ENCODE measurements around the gene PSIP1. TPM values are rescaled to one million over a fixed set of nuclear protein-coding genes. Genes with fewer than 3 reads are reported as not detected.

PSIP1 gene
- total and polyA plus RNA-seq, 11 donors: 15.9 to 29.1 (median 20.9) TPM

DNA sequence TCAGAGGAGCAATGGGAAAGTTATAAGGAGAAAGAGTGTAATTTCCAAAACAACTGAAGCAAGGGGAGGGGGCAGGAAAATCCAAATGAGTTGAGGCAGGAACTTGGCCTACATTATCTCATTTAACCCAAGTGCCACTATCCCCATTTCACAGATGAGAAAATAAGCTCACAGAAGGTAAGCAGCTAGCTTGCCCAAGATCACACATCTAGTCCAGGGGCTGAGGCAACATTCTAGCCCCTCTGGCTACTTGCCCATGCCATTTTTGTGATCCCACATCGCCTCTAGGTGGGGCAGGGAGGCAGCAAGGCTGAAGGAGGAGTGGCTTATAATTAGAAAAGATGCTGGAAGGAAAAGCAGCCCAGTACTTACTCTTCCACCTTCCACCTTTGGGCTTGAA, 2.6 kb upstream of the PSIP1 start:
- Histone ChIP-seq H3K9me3 (no peaks in the 10 kb centered on the region), H3K4me1 (peaks cover 0 to 26% (median 17%) of the 10 kb centered on the region in 12 donors), H3K27ac (no peak overlapping the region), H3K27me3 (no peaks in the 10 kb centered on the region), H3K4me3 (no peak overlapping the region), H3K36me3 (peaks cover 0 to 5% (median 0%) of the 10 kb centered on the region in 9 donors)
- no peak for ATAC-seq
- 52 to 66% (median 63%) methylated on average over 1 of the region's 1 CpG for WGBS, 4 donors
- DNase-seq: no peak
- intact Hi-C loops (cut with DNase I): loop anchor here in 3 of 10 donors (5.0 to 10.0 kb wide), 2 partner anchors 39 to 89 kb away; partner anchors contain the start of genes CCDC171 (in 2 of the 3) and SNAPC3 (in 1 of the 3)
- TF ChIP-seq, protein P1, sequence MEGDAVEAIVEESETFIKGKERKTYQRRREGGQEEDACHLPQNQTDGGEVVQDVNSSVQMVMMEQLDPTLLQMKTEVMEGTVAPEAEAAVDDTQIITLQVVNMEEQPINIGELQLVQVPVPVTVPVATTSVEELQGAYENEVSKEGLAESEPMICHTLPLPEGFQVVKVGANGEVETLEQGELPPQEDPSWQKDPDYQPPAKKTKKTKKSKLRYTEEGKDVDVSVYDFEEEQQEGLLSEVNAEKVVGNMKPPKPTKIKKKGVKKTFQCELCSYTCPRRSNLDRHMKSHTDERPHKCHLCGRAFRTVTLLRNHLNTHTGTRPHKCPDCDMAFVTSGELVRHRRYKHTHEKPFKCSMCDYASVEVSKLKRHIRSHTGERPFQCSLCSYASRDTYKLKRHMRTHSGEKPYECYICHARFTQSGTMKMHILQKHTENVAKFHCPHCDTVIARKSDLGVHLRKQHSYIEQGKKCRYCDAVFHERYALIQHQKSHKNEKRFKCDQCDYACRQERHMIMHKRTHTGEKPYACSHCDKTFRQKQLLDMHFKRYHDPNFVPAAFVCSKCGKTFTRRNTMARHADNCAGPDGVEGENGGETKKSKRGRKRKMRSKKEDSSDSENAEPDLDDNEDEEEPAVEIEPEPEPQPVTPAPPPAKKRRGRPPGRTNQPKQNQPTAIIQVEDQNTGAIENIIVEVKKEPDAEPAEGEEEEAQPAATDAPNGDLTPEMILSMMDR (IDR thresholded peaks at IDR 0.05): no peak
- TF ChIP-seq POLR2A (IDR thresholded peaks at IDR 0.05): no peak

DNA sequence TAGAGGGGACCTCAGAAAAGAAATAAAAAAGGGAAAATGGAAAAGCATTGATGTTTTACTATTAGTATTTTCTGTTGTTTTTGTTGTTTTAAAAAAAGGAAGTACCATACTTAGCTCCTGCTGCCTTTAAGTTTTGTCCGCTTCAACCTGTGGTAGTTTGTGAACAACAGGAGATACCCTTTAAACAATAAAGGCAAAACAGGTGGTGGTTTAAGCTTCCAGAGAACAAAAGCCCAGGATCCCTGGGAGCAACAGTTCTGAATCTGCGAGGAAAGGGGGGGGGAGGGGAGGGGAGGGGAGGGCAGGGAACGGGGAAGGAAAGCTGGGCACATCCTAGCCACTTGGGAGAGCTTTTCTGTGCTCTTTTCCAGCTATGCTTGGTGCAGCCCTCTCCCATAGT, 2.1 kb upstream of the PSIP1 start:
- peaks cover 0 to 8% (median 0%) of the 10 kb centered on the region in 9 donors for H3K36me3 ChIP-seq
- no peaks in the 10 kb centered on the region for H3K27me3 ChIP-seq
- H3K27ac ChIP-seq: no peak overlapping the region
- H3K4me3 ChIP-seq: no peak overlapping the region
- no peak for DNase-seq
- H3K9me3 ChIP-seq: no peaks in the 10 kb centered on the region
- no peak for TF ChIP-seq POLR2A (IDR thresholded peaks at IDR 0.05)
- TF ChIP-seq, protein P1 (IDR thresholded peaks at IDR 0.05): no peak
- WGBS, 4 donors: 36 to 69% (median 63%) methylated on average over 3 of the region's 3 CpGs
- ATAC-seq: no peak
- H3K4me1 ChIP-seq: peaks cover 0 to 28% (median 18%) of the 10 kb centered on the region in 12 donors
- intact Hi-C loops (cut with DNase I): loop anchor here in 3 of 10 donors (5.0 to 10.0 kb wide), 2 partner anchors 39 to 88 kb away; partner anchors contain the start of genes CCDC171 (in 2 of the 3) and SNAPC3 (in 1 of the 3)

DNA sequence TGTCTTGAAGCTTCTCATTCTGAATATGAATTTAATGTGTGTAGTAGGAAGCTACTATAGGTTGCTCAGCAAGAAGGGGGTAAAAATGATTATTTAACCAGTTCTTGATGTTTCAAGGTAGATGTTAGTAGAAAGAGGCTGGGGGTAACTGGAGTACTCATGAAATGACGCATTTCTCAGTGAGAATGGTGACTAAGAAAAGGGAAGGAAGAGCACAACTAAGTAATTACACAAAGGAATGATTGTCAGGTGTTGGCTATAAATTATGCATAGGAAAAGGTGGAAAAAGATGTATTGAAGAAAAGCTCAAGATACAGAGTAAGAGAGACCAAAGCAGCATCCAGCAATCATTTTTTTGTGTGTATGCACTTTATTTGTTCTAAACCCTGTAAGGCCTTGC, 1.4 kb upstream of the PSIP1 start:
- ATAC-seq (no peak), DNase-seq (no peak)
- WGBS, 4 donors: 86 to 98% (median 91%) methylated on average over 1 of the region's 1 CpG
- Histone ChIP-seq H3K36me3 (peaks cover 0 to 15% (median 6%) of the 10 kb centered on the region in 9 donors), H3K4me1 (peaks cover 0 to 33% (median 18%) of the 10 kb centered on the region in 12 donors), H3K27ac (peak overlapping the region in 1 of 12 donors; percentile 96), H3K9me3 (no peaks in the 10 kb centered on the region), H3K4me3 (no peak overlapping the region), H3K27me3 (no peaks in the 10 kb centered on the region)
- intact Hi-C loops (cut with DNase I): loop anchor here in 3 of 10 donors (5.0 to 10.0 kb wide), 2 partner anchors 40 to 87 kb away; partner anchors contain the start of genes CCDC171 (in 2 of the 3) and SNAPC3 (in 1 of the 3)
- TF ChIP-seq, protein P1 (IDR thresholded peaks at IDR 0.05): no peak
- no peak for TF ChIP-seq POLR2A (IDR thresholded peaks at IDR 0.05)

DNA sequence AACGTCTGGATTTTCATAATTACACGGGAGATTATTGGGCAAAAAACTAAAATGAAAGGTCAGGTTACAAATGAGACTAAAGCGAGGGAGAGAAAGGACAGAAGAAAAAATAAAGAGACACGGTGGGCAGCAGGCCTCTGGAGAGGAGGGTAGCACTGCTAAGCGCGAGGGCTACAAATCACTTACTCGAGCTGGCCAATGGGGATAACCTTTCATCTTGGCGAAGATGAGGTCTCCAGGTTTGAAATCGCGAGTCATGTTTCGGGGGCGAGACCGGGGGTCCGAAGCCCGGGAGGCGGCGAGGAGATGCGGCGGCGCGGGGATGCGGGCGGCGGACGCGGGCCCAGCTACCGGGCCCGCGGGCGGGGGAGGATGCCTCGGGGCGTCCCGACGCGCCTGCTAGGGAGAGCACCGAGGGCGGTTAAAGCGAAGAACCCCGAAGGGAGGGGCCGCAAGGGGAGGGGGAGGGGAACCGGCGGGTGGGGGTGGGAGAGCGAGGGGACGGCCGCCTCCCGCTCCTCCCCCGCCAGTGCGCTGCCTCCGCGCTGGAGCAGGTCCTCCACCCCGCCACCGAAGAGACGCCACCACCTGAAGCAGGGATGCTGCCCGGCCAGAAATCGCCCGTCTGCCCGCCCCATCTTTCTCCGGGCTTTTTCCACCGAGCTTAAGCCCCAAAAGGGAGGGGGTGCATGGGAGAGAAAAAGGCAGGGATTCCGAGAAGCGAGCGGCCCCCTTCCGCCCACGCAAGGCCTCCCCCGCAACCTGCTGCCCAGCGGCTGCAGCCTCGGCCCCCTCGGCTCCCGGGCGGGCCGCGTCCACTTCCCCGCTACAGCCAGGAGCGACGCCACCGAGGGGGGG, 610 bp downstream of the PSIP1 start:
- Histone ChIP-seq H3K9me3 (no peaks in the 10 kb centered on the region), H3K27ac (peak overlapping the region; percentile 81 to 98 (median 92)), H3K4me1 (peaks cover 0 to 33% (median 18%) of the 10 kb centered on the region in 12 donors), H3K27me3 (no peaks in the 10 kb centered on the region), H3K4me3 (peak overlapping the region; percentile 80 to 99 (median 92)), H3K36me3 (peaks cover 0 to 36% (median 27%) of the 10 kb centered on the region in 9 donors)
- WGBS, 4 donors: 1 to 2% (median 2%) methylated on average over 45 to 76 of the region's 76 CpGs
- DNase-seq (peak; percentile 35 to 68 (median 45)), ATAC-seq (peak; percentile 16 to 85 (median 65))
- TF ChIP-seq, protein P1 (IDR thresholded peaks at IDR 0.05): no peak
- no peak for TF ChIP-seq POLR2A (IDR thresholded peaks at IDR 0.05)
- intact Hi-C loops (cut with DNase I): loop anchor here in 7 of 10 donors (1.0 to 10.0 kb wide), 6 partner anchors 41 to 95 kb away; partner anchors contain the start of genes CCDC171 (in 5 of the 7) and SNAPC3 (in 1 of the 7)
